Measurements from ENCODE around the gene PPM1E. TPM values are rescaled to one million over a fixed set of nuclear protein-coding genes. Genes with fewer than 3 reads are reported as not detected.

Gene PPM1E
- total and polyA plus RNA-seq, 7 donors: 0.01 to 0.24 (median 0.10) TPM; not detected in 3

GRCh38 chr17:58920773-58921172 is 165.1 kb downstream of the PPM1E start:
- no peak overlapping the region for H3K4me3 ChIP-seq
- H3K27ac ChIP-seq: no peak overlapping the region

GRCh38 chr17:58932956-58933355 is 177.3 kb downstream of the PPM1E start:
- 80 to 84% (median 81%) methylated on average over 3 of the region's 3 CpGs for WGBS, 3 donors
- no peak for ATAC-seq
- Histone ChIP-seq H3K27ac (no peak overlapping the region), H3K4me3 (no peak overlapping the region), H3K4me1 (no peaks in the 10 kb centered on the region), H3K36me3 (ENCODE audit: insufficient read depth in 1 of 2, low read depth in 1 of 2) (no peaks in the 10 kb centered on the region), H3K27me3 (ENCODE audit: insufficient read depth in 3 of 3, low read length in 2 of 3) (no peaks in the 10 kb centered on the region), H3K9me3 (no peaks in the 10 kb centered on the region)
- DNase-seq: no peak
- TF ChIP-seq CTCF (IDR thresholded peaks at IDR 0.05): no peak
- intact Hi-C loops (cut with DNase I): no loop called here

More at GRCh38 chr17:58920773-58921172, 165.1 kb downstream of the PPM1E start:
- no peaks in the 10 kb centered on the region for H3K9me3 ChIP-seq
- no peak for TF ChIP-seq CTCF (IDR thresholded peaks at IDR 0.05)
- H3K4me1 ChIP-seq: no peaks in the 10 kb centered on the region
- intact Hi-C loops (cut with DNase I): no loop called here
- DNase-seq: no peak
- no peak for ATAC-seq
- H3K27me3 ChIP-seq (ENCODE audit: insufficient read depth in 3 of 3, low read length in 2 of 3): peaks cover 0 to 9% (median 0%) of the 10 kb centered on the region in 3 donors
- no peaks in the 10 kb centered on the region for H3K36me3 ChIP-seq (ENCODE audit: insufficient read depth in 1 of 2, low read depth in 1 of 2)

GRCh38 chr17:58936295-58936694 is 180.6 kb downstream of the PPM1E start:
- no peaks in the 10 kb centered on the region for H3K36me3 ChIP-seq (ENCODE audit: insufficient read depth in 1 of 2, low read depth in 1 of 2)
- DNase-seq (no peak), ATAC-seq (no peak)
- no peak for TF ChIP-seq CTCF (IDR thresholded peaks at IDR 0.05)
- no peaks in the 10 kb centered on the region for H3K4me1 ChIP-seq
- H3K4me3 ChIP-seq: no peak overlapping the region
- H3K27me3 ChIP-seq (ENCODE audit: insufficient read depth in 3 of 3, low read length in 2 of 3): no peaks in the 10 kb centered on the region
- 34 to 37% (median 34%) methylated on average over 3 of the region's 3 CpGs for WGBS, 3 donors
- intact Hi-C loops (cut with DNase I): no loop called here
- no peaks in the 10 kb centered on the region for H3K9me3 ChIP-seq
- H3K27ac ChIP-seq: no peak overlapping the region

GRCh38 chr17:58944166-58944565 is 188.5 kb downstream of the PPM1E start:
- no peak for ATAC-seq
- H3K4me1 ChIP-seq: no peaks in the 10 kb centered on the region
- H3K27me3 ChIP-seq (ENCODE audit: insufficient read depth in 3 of 3, low read length in 2 of 3): peaks cover 0 to 3% (median 2%) of the 10 kb centered on the region in 3 donors
- H3K4me3 ChIP-seq: no peak overlapping the region
- no peak for TF ChIP-seq CTCF (IDR thresholded peaks at IDR 0.05)
- no peak for DNase-seq
- intact Hi-C loops (cut with DNase I): no loop called here
- H3K36me3 ChIP-seq (ENCODE audit: insufficient read depth in 1 of 2, low read depth in 1 of 2): no peaks in the 10 kb centered on the region
- H3K27ac ChIP-seq: no peak overlapping the region
- WGBS, 3 donors: 66 to 78% (median 75%) methylated on average over 2 of the region's 2 CpGs
- peaks cover 3% of the 10 kb centered on the region for H3K9me3 ChIP-seq

GRCh38 chr17:58947411-58947810 is 191.8 kb downstream of the PPM1E start:
- no peak for TF ChIP-seq CTCF (IDR thresholded peaks at IDR 0.05)
- H3K36me3 ChIP-seq (ENCODE audit: insufficient read depth in 1 of 2, low read depth in 1 of 2): no peaks in the 10 kb centered on the region
- H3K27ac ChIP-seq: no peak overlapping the region
- ATAC-seq: no peak
- H3K9me3 ChIP-seq: peaks cover 10% of the 10 kb centered on the region
- intact Hi-C loops (cut with DNase I): no loop called here
- no peaks in the 10 kb centered on the region for H3K4me1 ChIP-seq
- no peak overlapping the region for H3K4me3 ChIP-seq
- no peak for DNase-seq
- peaks cover 0 to 3% (median 2%) of the 10 kb centered on the region in 3 donors for H3K27me3 ChIP-seq (ENCODE audit: insufficient read depth in 3 of 3, low read length in 2 of 3)
- 86 to 92% (median 87%) methylated on average over 3 of the region's 3 CpGs for WGBS, 3 donors

Measured in psoas muscle (tissue), 8 donors.